KMS-11 (cell line): ENCODE data around the gene ARHGAP21.

ENCODE experiments used
- H2AFZ ChIP-seq: fragments of 200-600 bp; sonication (generic); 2 replicates; pipeline ENCODE4 v1.6.1; 2016; ENCODE audit warnings: antibody characterized with exemption, mixed run types, low read depth
- H3K27ac ChIP-seq: fragments of 200-600 bp; sonication (generic); 2 replicates; pipeline ENCODE4 v1.6.1; 2016; ENCODE audit warnings: mild to moderate bottlenecking, mixed run types
- H3K27me3 ChIP-seq: fragments of 200-600 bp; sonication (generic); 2 replicates; pipeline ENCODE4 v1.6.1; 2017; ENCODE audit warnings: mild to moderate bottlenecking, low read depth, mixed run types, moderate library complexity; ENCODE audit not compliant: insufficient read depth
- H3K36me3 ChIP-seq: fragments of 200-600 bp; sonication (generic); 2 replicates; pipeline ENCODE4 v1.6.1; 2017; ENCODE audit warnings: mild to moderate bottlenecking, mixed run types; ENCODE audit not compliant: insufficient read depth
- H3K4me1 ChIP-seq: fragments of 200-600 bp; sonication (generic); 2 replicates; pipeline ENCODE4 v1.6.1; 2016; ENCODE audit warnings: mild to moderate bottlenecking, low read depth, mixed run types; ENCODE audit not compliant: poor library complexity, severe bottlenecking
- H3K4me2 ChIP-seq: fragments of 200-600 bp; sonication (generic); 2 replicates; pipeline ENCODE4 v1.7.0; 2016; ENCODE audit warnings: mild to moderate bottlenecking, mixed run types
- H3K4me3 ChIP-seq: fragments of 200-600 bp; sonication (generic); IDR thresholded peaks from 2 replicates; pipeline ENCODE4 v1.6.1; 2017; ENCODE audit warnings: low read depth, low read length, mixed read lengths; ENCODE audit not compliant: insufficient read depth
- H3K79me2 ChIP-seq: fragments of 200-600 bp; sonication (generic); 2 replicates; pipeline ENCODE4 v1.6.1; 2016; ENCODE audit warnings: low read depth, mixed run types; ENCODE audit not compliant: insufficient read depth
- H3K9ac ChIP-seq: fragments of 200-600 bp; sonication (generic); 2 replicates; pipeline ENCODE4 v1.6.1; 2016; ENCODE audit warnings: mild to moderate bottlenecking, mixed run types
- H4K20me1 ChIP-seq: fragments of 200-600 bp; sonication (generic); 2 replicates; pipeline ENCODE4 v1.6.1; 2016; ENCODE audit warnings: mild to moderate bottlenecking, mixed run types; ENCODE audit not compliant: insufficient read depth
- TF ChIP-seq, protein P1 (sequence below): fragments of 200-600 bp; sonication (generic); conservative IDR thresholded peaks from 2 replicates; pipeline ENCODE4 v1.6.1; 2017; ENCODE audit warnings: low read depth, mild to moderate bottlenecking, antibody characterized with exemption, low read length, moderate library complexity, mixed read lengths

The ARHGAP21 gene

DNA sequence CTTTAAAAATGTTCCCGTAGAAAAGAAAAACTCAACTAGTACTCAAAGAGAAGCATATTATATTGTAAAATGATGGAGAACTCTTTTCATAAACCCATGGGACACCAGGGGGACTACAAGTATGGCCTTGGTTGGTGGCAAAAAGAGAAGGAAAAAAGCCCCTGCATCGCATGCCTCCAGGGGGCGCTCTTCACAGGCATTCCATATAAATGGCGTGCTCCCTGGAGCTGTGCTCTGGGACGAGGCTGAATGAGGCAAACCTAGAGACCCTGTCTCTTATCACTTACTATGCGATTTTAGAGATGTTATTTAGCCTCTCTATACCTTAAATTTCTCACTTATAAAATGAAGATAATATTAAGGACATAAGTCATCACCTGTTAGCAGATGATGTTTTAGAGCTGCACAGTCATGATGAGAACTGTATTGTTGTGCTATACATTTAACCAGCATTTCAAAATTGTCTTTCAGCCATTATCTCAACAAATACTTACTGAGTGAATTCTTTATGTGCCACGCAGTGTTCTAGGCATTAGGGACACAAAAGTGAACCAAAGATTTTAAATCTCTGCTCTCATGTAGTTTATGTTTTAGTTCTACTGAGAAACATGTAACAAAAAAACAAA, 105.8 kb downstream of the ARHGAP21 start:
- no peak overlapping the region for H3K27ac ChIP-seq
- no peaks in the 10 kb centered on the region for H4K20me1 ChIP-seq
- no peak overlapping the region for H3K4me2 ChIP-seq
- no peak overlapping the region for H3K4me3 ChIP-seq
- TF ChIP-seq, protein P1, sequence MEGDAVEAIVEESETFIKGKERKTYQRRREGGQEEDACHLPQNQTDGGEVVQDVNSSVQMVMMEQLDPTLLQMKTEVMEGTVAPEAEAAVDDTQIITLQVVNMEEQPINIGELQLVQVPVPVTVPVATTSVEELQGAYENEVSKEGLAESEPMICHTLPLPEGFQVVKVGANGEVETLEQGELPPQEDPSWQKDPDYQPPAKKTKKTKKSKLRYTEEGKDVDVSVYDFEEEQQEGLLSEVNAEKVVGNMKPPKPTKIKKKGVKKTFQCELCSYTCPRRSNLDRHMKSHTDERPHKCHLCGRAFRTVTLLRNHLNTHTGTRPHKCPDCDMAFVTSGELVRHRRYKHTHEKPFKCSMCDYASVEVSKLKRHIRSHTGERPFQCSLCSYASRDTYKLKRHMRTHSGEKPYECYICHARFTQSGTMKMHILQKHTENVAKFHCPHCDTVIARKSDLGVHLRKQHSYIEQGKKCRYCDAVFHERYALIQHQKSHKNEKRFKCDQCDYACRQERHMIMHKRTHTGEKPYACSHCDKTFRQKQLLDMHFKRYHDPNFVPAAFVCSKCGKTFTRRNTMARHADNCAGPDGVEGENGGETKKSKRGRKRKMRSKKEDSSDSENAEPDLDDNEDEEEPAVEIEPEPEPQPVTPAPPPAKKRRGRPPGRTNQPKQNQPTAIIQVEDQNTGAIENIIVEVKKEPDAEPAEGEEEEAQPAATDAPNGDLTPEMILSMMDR: peak; percentile 97
- no peaks in the 10 kb centered on the region for H3K27me3 ChIP-seq
- no peaks in the 10 kb centered on the region for H3K4me1 ChIP-seq
- no peak overlapping the region for H2AFZ ChIP-seq
- no peaks in the 10 kb centered on the region for H3K36me3 ChIP-seq
- no peaks in the 10 kb centered on the region for H3K79me2 ChIP-seq
- no peak overlapping the region for H3K9ac ChIP-seq

DNA sequence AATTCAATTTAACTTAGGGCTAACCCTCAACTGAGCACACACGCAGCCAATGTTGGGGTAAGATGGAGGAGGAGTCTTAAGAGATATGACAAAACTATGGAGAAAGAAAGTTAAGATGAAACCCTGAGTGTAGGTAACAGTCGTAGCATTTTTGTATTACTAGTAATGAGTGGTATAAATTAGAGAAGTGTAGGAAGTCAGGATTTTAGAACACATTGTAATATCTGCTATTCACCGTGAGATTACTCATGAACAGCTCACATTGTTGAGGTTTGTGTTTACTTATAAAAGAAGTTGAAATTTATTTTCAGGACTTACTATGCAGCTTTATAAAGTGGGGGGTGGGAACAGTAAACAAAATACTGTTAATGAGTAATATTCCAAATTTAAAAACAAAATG, 107.2 kb downstream of the ARHGAP21 start:
- H3K9ac ChIP-seq: no peak overlapping the region
- no peaks in the 10 kb centered on the region for H3K36me3 ChIP-seq
- no peaks in the 10 kb centered on the region for H3K27me3 ChIP-seq
- no peak overlapping the region for H3K4me3 ChIP-seq
- no peak overlapping the region for H3K27ac ChIP-seq
- no peaks in the 10 kb centered on the region for H3K79me2 ChIP-seq
- no peak overlapping the region for H3K4me2 ChIP-seq
- TF ChIP-seq, protein P1: no peak
- no peaks in the 10 kb centered on the region for H4K20me1 ChIP-seq
- H2AFZ ChIP-seq: no peak overlapping the region
- no peaks in the 10 kb centered on the region for H3K4me1 ChIP-seq

- TF ChIP-seq, protein P1: no peak
- Histone ChIP-seq H3K4me1 (no peaks in the 10 kb centered on the region), H3K27ac (no peak overlapping the region), H4K20me1 (no peaks in the 10 kb centered on the region), H3K9ac (no peak overlapping the region), H3K79me2 (no peaks in the 10 kb centered on the region), H3K36me3 (no peaks in the 10 kb centered on the region), H2AFZ (no peak overlapping the region), H3K27me3 (no peaks in the 10 kb centered on the region), H3K4me2 (no peak overlapping the region), H3K4me3 (no peak overlapping the region)
Measured at GRCh38 chr10:24606021-24606420, 117.7 kb downstream of the ARHGAP21 start.

DNA sequence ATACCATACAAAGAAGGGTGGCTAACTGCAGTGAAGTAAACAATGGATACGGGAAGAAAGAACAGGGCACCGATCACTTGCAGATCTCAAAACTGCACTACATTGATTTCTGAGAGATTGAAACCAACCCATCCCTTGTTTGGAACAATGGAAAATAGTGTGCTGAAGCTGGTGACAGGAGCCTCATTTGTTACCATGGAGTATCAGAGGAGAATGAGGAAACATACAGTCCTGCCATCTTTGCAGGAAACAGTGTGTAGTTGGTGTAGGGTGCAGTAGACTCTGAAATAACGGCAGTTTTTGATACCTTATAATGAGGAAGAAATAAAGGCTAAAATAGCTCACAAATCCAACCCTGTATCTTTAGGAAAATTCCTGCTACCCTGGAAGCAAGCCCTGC, 118.5 kb downstream of the ARHGAP21 start:
- no peak overlapping the region for H3K9ac ChIP-seq
- no peaks in the 10 kb centered on the region for H4K20me1 ChIP-seq
- H3K27ac ChIP-seq: no peak overlapping the region
- H3K4me3 ChIP-seq: no peak overlapping the region
- no peaks in the 10 kb centered on the region for H3K36me3 ChIP-seq
- no peaks in the 10 kb centered on the region for H3K27me3 ChIP-seq
- no peak overlapping the region for H2AFZ ChIP-seq
- TF ChIP-seq, protein P1: no peak
- no peaks in the 10 kb centered on the region for H3K79me2 ChIP-seq
- no peak overlapping the region for H3K4me2 ChIP-seq
- no peaks in the 10 kb centered on the region for H3K4me1 ChIP-seq
